ENCODE data around the gene SRP68. TPM values are rescaled to one million over a fixed set of nuclear protein-coding genes. Genes with fewer than 3 reads are reported as not detected.

SRP68 gene
- total and polyA plus RNA-seq, 2 of the 8 experiments (the other 6 are each of a cell fraction or from before 2014, with no cell fraction given) = 57.7 to 83.5 TPM

- no peaks in the 10 kb centered on the region for H3K23me2 ChIP-seq (ENCODE audit: low read depth, low read length)
- H2AFZ ChIP-seq (ENCODE audit: low read length) = no peak overlapping the region
- 0 out of 2 replicates have a peak overlapping the region, but pooled peaks have one; percentile 60 for H2BK12ac ChIP-seq (ENCODE audit: low read depth, low read length)
- H3K4me1 ChIP-seq (replicated peaks in 1 of 4; ENCODE audit: control insufficient read depth in 3 of 4, insufficient read depth in 4 of 4, low read length in 3 of 4) = peaks cover 0 to 20% (median 8%) of the 10 kb centered on the region in 4 experiments; a peak in 6 of 7 replicates
- peaks cover 15 to 33% (median 24%) of the 10 kb centered on the region in 4 experiments; a peak in 7 of 8 replicates for H3K36me3 ChIP-seq (ENCODE audit: control insufficient read depth in 2 of 4, insufficient read depth in 4 of 4, low read length in 3 of 4)
- H3K4me2 ChIP-seq (ENCODE audit: insufficient read depth in 1 of 2, low read depth in 2 of 2, low read length in 2 of 2) = peak overlapping the region; percentile 7 to 22; a peak in 2 of 4 replicates
- H3K79me1 ChIP-seq (ENCODE audit: low read depth, low read length) = no peaks in the 10 kb centered on the region
- H3K14ac ChIP-seq (ENCODE audit: insufficient read length) = no peak overlapping the region
- no peak overlapping the region; the same call in 1 of the 2 replicates for H2BK20ac ChIP-seq (ENCODE audit: low read length)
- 0 out of 2 replicates have a peak, but pooled peaks have one; percentile 5 for TF ChIP-seq CEBPB (IDR thresholded peaks at IDR 0.05; ENCODE audit: low read depth, low read length)
- no peak for TF ChIP-seq CHD2 (IDR thresholded peaks at IDR 0.05; ENCODE audit: low read length)
- FAIRE-seq (peak; percentile 32), DNase-seq (ENCODE audit: low read depth in 1 of 2, low spot score in 2 of 2) (no peak)
- peak overlapping the region; percentile 18 for H4K91ac ChIP-seq (replicated peaks; ENCODE audit: insufficient read length, low read length)
- 0 out of 2 replicates have a peak overlapping the region, but pooled peaks have one; percentile 13 for H3K27ac ChIP-seq (ENCODE audit: low read depth, low read length)
- peak overlapping the region; percentile 58 for H3K4ac ChIP-seq (replicated peaks; ENCODE audit: insufficient read length, low read depth, low read length)
- no peak overlapping the region for H3K9ac ChIP-seq (replicated peaks in 1 of 4; ENCODE audit: extremely low read depth in 1 of 4, low read depth in 3 of 4, low read length in 3 of 4)
- no peaks in the 10 kb centered on the region for H3K27me3 ChIP-seq (replicated peaks in 1 of 4; ENCODE audit: control insufficient read depth in 3 of 4, extremely low read depth in 1 of 4, insufficient read depth in 3 of 4, low read length in 3 of 4)
- WGBS, 2 experiments (ENCODE audit: extremely low coverage in 1 of 2, insufficient coverage in 1 of 2, insufficient read length in 1 of 2, insufficient replicate concordance in 2 of 2, low coverage in 1 of 2, low lambda C conversion rate in 2 of 2, missing lambda C conversion rate in 1 of 2) = 78% methylated on average over 22 of the region's 22 CpGs; no CpG with 5 or more reads in 1 of the 2 experiments
- peak overlapping the region; percentile 87 for H4K8ac ChIP-seq (ENCODE audit: extremely low read depth, insufficient read depth, low read length)
- no peaks in the 10 kb centered on the region for H3K79me2 ChIP-seq (ENCODE audit: control insufficient read depth in 1 of 2, insufficient read depth in 2 of 2, low read length in 2 of 2)
- no peak overlapping the region for H3K56ac ChIP-seq (replicated peaks; ENCODE audit: insufficient read length, low read depth, low read length)
- no peak overlapping the region for H3K23ac ChIP-seq (ENCODE audit: insufficient read length)
- ChIA-PET CTCF (ENCODE audit: partially characterized antibody) (interaction anchor here (0.6 to 13.7 kb wide), 4 partner anchors 11 to 232 kb away, joined by 3 to 229 read pairs (median 3); partner anchors contain the start of gene CDK3), POLR2A (ENCODE audit: partially characterized antibody) (interaction anchor here (0.6 to 0.8 kb wide), 3 partner anchors 19 to 252 kb away, joined by 3 read pairs; no protein-coding TSS in a partner anchor)
- peak overlapping the region; percentile 52; the same call in 1 of the 2 replicates for H2BK5ac ChIP-seq (ENCODE audit: low read depth, low read length)
- peak overlapping the region; percentile 66; the same call in 1 of the 2 replicates for H3K18ac ChIP-seq (ENCODE audit: extremely low read depth, low read length)
- H2BK15ac ChIP-seq (ENCODE audit: low read length) = no peak overlapping the region
- H2BK120ac ChIP-seq (replicated peaks; ENCODE audit: low read depth, low read length) = peak overlapping the region; percentile 15
- peaks cover 0 to 5% of the 10 kb centered on the region in 2 experiments for H4K20me1 ChIP-seq (replicated peaks in 1 of 2; ENCODE audit: control insufficient read depth in 1 of 2, insufficient read depth in 2 of 2, low read length in 2 of 2)
- peak overlapping the region; percentile 30 for H4K5ac ChIP-seq (ENCODE audit: insufficient read length, low read depth, low read length)
- no peak overlapping the region for H3K4me3 ChIP-seq (ENCODE audit: extremely low read depth in 1 of 4, insufficient read depth in 2 of 4, low read depth in 3 of 4, low read length in 4 of 4)
- peak overlapping the region; percentile 43; the same call in 1 of the 2 replicates for H2AK5ac ChIP-seq (ENCODE audit: low read depth, low read length)
- no peaks in the 10 kb centered on the region for H3K9me3 ChIP-seq (ENCODE audit: insufficient read depth in 2 of 2, low read depth in 1 of 2, low read length in 1 of 2)
Observed at GRCh38 chr17:76036497-76037261, 35.6 kb downstream of the SRP68 start.

Data from H1 (cell line).